ENCODE data around the gene PIK3C2A.

DNA sequence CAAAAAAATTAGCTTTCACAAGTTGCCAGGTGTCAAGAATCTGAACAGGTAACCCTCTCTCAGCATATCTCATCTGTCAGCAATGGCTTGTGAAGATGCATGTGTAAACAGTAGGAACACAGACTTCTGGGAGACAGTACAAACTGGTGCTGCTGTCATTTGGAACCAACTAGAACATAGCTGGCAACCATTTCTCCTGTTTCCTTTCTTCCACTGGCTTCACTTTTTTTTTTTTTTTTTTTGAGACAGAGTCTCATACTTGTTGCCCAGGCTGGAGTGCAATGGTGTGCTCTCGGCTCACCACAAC, 2.1 kb upstream of the PIK3C2A start:
- TF ChIP-seq POLR2A (IDR thresholded peaks at IDR 0.05) = no peak
- TF ChIP-seq, protein P1, sequence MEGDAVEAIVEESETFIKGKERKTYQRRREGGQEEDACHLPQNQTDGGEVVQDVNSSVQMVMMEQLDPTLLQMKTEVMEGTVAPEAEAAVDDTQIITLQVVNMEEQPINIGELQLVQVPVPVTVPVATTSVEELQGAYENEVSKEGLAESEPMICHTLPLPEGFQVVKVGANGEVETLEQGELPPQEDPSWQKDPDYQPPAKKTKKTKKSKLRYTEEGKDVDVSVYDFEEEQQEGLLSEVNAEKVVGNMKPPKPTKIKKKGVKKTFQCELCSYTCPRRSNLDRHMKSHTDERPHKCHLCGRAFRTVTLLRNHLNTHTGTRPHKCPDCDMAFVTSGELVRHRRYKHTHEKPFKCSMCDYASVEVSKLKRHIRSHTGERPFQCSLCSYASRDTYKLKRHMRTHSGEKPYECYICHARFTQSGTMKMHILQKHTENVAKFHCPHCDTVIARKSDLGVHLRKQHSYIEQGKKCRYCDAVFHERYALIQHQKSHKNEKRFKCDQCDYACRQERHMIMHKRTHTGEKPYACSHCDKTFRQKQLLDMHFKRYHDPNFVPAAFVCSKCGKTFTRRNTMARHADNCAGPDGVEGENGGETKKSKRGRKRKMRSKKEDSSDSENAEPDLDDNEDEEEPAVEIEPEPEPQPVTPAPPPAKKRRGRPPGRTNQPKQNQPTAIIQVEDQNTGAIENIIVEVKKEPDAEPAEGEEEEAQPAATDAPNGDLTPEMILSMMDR (IDR thresholded peaks at IDR 0.05) = no peak

All from lower leg skin (tissue), 3 donors.